Endothelial cell of umbilical vein (primary cell): Measurements from ENCODE around the gene HOXC9. TPM values are rescaled to one million over a fixed set of nuclear protein-coding genes. Genes with fewer than 3 reads are reported as not detected.

Experiments used
- BruUV-seq: library from RNA; stranded (reverse); fragments of 400-500 nt; replicated peaks from 2 replicates; lab custom pipeline; 2021; lab: Mats Ljungman, UMichigan
- CTCF ChIA-PET: fragments of 300-600, 350-600 bp; sonication (Branson Sonifier 250); formaldehyde crosslinking; loops from one replicate; lab custom pipeline; 2021; ENCODE audit warnings: antibody characterized with exemption, inconsistent platforms; lab: Charles Lee
- POLR2A ChIA-PET: fragments of 300-600, 350-600 bp; sonication (Branson Sonifier 250); formaldehyde crosslinking; loops from one replicate; lab custom pipeline; 2021; ENCODE audit warnings: antibody characterized with exemption, inconsistent platforms; lab: Charles Lee
- DNase-seq: peaks from one replicate; pipeline ENCODE4 v3.0.0-alpha.2; 2011; ENCODE audit warnings: low read depth, low spot score
- FAIRE-seq: peaks from 2 replicates; lab custom pipeline; 2011; peaks lifted over from hg19 to GRCh38; lab: Jason Lieb, UNC
- H2AFZ ChIP-seq: 2 replicates; pipeline ENCODE4 v1.6.0; 2012; ENCODE audit warnings: low read depth, low read length, control low read depth, inconsistent platforms
- H3K27ac ChIP-seq: 2 replicates; pipeline ENCODE4 v1.5.1; 2011; ENCODE audit warnings: low read depth, mild to moderate bottlenecking, control low read depth, low read length, moderate library complexity; ENCODE audit not compliant: insufficient read depth
- H3K27me3 ChIP-seq, 2 experiments: 2 replicates each; pipeline versions ENCODE4 v1.6.0 to v1.6.1; 2011; ENCODE audit warnings: low read length in 2 of 2, mixed read lengths in 1 of 2; ENCODE audit not compliant: control insufficient read depth in 2 of 2, insufficient read depth in 2 of 2
- H3K36me3 ChIP-seq, 2 experiments: 2 replicates in 1 of 2; 3 replicates in 1 of 2; pipeline ENCODE4 v1.5.1; 2011; ENCODE audit warnings: low read length in 2 of 2, mild to moderate bottlenecking in 1 of 2, moderate library complexity in 1 of 2; ENCODE audit not compliant: control insufficient read depth in 2 of 2, insufficient read depth in 2 of 2; ENCODE audit errors: extremely low read depth in 1 of 2
- H3K4me1 ChIP-seq: 3 replicates; pipeline ENCODE4 v1.5.1; 2011; ENCODE audit warnings: mild to moderate bottlenecking, low read length; ENCODE audit not compliant: control insufficient read depth, insufficient read depth; ENCODE audit errors: extremely low read depth
- H3K4me2 ChIP-seq: 2 replicates; pipeline ENCODE4 v1.6.1; 2011; ENCODE audit warnings: low read length, control low read depth, mixed read lengths; ENCODE audit not compliant: insufficient read depth
- H3K4me3 ChIP-seq, 3 experiments: fragments of 200-600 bp in 1 of 3; sonication (generic), shearing (Covaris generic) in 1 of 3; replicated peaks in 1 of 3; 2 replicates each; pipeline ENCODE4 v1.5.1; 2011 to 2016; ENCODE audit warnings: control low read depth in 3 of 3, low read length in 3 of 3, mild to moderate bottlenecking in 2 of 3, inconsistent platforms in 1 of 3, low read depth in 1 of 3, moderate library complexity in 1 of 3; ENCODE audit not compliant: insufficient read depth in 1 of 3
- H3K79me2 ChIP-seq: 2 replicates; pipeline ENCODE4 v1.6.0; 2012; ENCODE audit warnings: low read length, inconsistent platforms; ENCODE audit not compliant: control insufficient read depth, insufficient read depth
- H3K9ac ChIP-seq: replicated peaks from 2 replicates; pipeline ENCODE3; 2011; ENCODE audit warnings: low read length, control low read depth; ENCODE audit not compliant: insufficient read depth; ENCODE audit errors: extremely low read depth
- H3K9me1 ChIP-seq: replicated peaks from 3 replicates; pipeline ENCODE4 v1.6.0; 2011; ENCODE audit warnings: mild to moderate bottlenecking, low read length; ENCODE audit not compliant: control insufficient read depth, insufficient read depth; ENCODE audit errors: extremely low read depth
- H3K9me3 ChIP-seq: replicated peaks from 2 replicates; pipeline ENCODE4 v1.5.1; 2012; ENCODE audit warnings: low read length, inconsistent platforms; ENCODE audit not compliant: control insufficient read depth, insufficient read depth
- H4K20me1 ChIP-seq: replicated peaks from 2 replicates; pipeline ENCODE3; 2011; ENCODE audit warnings: mild to moderate bottlenecking, low read length; ENCODE audit not compliant: control insufficient read depth, insufficient read depth; ENCODE audit errors: extremely low read depth
- EZH2 ChIP-seq: IDR thresholded peaks from 2 replicates; pipeline ENCODE4 v1.6.1; 2012; ENCODE audit warnings: borderline replicate concordance, low read depth, mild to moderate bottlenecking, moderate library complexity, low read length, inconsistent platforms; ENCODE audit not compliant: severe bottlenecking
- FOS ChIP-seq: IDR thresholded peaks from 2 replicates; pipeline ENCODE4 v1.6.1; 2011; ENCODE audit warnings: mild to moderate bottlenecking, low read length, moderate library complexity, borderline replicate concordance; ENCODE audit not compliant: insufficient read depth
- GATA2 ChIP-seq: IDR thresholded peaks from 2 replicates; pipeline ENCODE4 v1.7.0; 2011; ENCODE audit warnings: low read depth, mild to moderate bottlenecking, moderate library complexity, mixed read lengths, low read length; ENCODE audit not compliant: insufficient read length, insufficient read depth
- JUN ChIP-seq: IDR thresholded peaks from 2 replicates; pipeline ENCODE4 v1.6.1; 2011; ENCODE audit warnings: borderline replicate concordance, low read depth; ENCODE audit not compliant: insufficient read length, insufficient read depth
- MAX ChIP-seq: IDR thresholded peaks from 2 replicates; pipeline ENCODE4 v1.6.1; 2011; ENCODE audit not compliant: insufficient read depth, insufficient read length
- MYC ChIP-seq: IDR thresholded peaks from one replicate; pipeline ENCODE4 v1.6.1; 2011; ENCODE audit warnings: mild to moderate bottlenecking, low read depth, low read length
- POLR2A ChIP-seq: IDR thresholded peaks from 2 replicates; pipeline ENCODE4 v1.6.1; 2012; ENCODE audit warnings: low read depth, mild to moderate bottlenecking, control low read depth, low read length
- POLR2AphosphoS5 ChIP-seq: IDR thresholded peaks from 2 replicates; pipeline ENCODE4 v1.6.1; 2012; ENCODE audit warnings: low read depth, mild to moderate bottlenecking, control low read depth, low read length, moderate library complexity; ENCODE audit not compliant: insufficient read depth
- dilution Hi-C: fragments of 300-500 bp; cut with MboI; formaldehyde crosslinking; loops from one replicate; pipeline ENCODE4 v1.15.0; 2019; ENCODE audit warnings: low sequenced_read_pairs; ENCODE audit not compliant: extremely low pct_ligation_motif_present
- intact Hi-C: fragments of 100-400 bp; cut with micrococcal nuclease; formaldehyde crosslinking; loops from one replicate; pipeline ENCODE4 v1.10.0; 2022
- polyA plus RNA-seq, 4 experiments: library from polyadenylated mRNA; depleted of rRNA in 3 of 4; stranded (reverse) in 3 of 4; unstranded in 1 of 4; fragments of >200 nt; gene quantifications; 2 replicates each; pipeline versions ENCODE4 v1.2.1 to v1.2.3, GENCODE V29; 2011 to 2012; ENCODE audit warnings: missing spikeins in 1 of 4
- total RNA-seq: library from RNA; stranded (reverse); gene quantifications from 2 replicates; pipeline ENCODE4 v1.2.3, GENCODE V29; 2021
- TF ChIP-seq, protein P1 (sequence below), 2 donors: IDR thresholded peaks; 1 replicate in 1 of 2; 2 replicates in 1 of 2; pipeline ENCODE4 v1.5.1; 2011; ENCODE audit warnings: low read length in 2 of 2, mild to moderate bottlenecking in 2 of 2, moderate library complexity in 2 of 2, control low read depth in 1 of 2, inconsistent platforms in 1 of 2, low read depth in 1 of 2; ENCODE audit not compliant: insufficient read depth in 1 of 2; ENCODE audit errors: extremely low read depth in 1 of 2

HOXC9 gene
- total and polyA plus RNA-seq, 2 donors (not counting 3 experiments of a cell fraction or from before 2014, with no cell fraction given), result 0.40 to 0.58 TPM

GRCh38 chr12:54039417-54040147, 39.6 kb downstream of the HOXC9 start:
- POLR2A ChIA-PET, result no interaction called here
- no peak for FAIRE-seq
- Histone ChIP-seq H3K27me3 (peaks cover 73 to 80% of the 10 kb centered on the region in 2 experiments), H3K9me1 (no peaks in the 10 kb centered on the region), H3K4me3 (no peak overlapping the region), H3K9ac (no peak overlapping the region), H3K4me1 (no peaks in the 10 kb centered on the region), H3K4me2 (no peak overlapping the region), H2AFZ (no peak overlapping the region), H4K20me1 (no peaks in the 10 kb centered on the region), H3K27ac (no peak overlapping the region), H3K36me3 (no peaks in the 10 kb centered on the region), H3K9me3 (no peaks in the 10 kb centered on the region), H3K79me2 (no peaks in the 10 kb centered on the region)
- CTCF ChIA-PET, result no interaction called here
- BruUV-seq, result no TSS peak
- intact Hi-C loops, result no loop called here
- dilution Hi-C loops, result no loop called here
- no peak for DNase-seq
- TF ChIP-seq, protein P1, sequence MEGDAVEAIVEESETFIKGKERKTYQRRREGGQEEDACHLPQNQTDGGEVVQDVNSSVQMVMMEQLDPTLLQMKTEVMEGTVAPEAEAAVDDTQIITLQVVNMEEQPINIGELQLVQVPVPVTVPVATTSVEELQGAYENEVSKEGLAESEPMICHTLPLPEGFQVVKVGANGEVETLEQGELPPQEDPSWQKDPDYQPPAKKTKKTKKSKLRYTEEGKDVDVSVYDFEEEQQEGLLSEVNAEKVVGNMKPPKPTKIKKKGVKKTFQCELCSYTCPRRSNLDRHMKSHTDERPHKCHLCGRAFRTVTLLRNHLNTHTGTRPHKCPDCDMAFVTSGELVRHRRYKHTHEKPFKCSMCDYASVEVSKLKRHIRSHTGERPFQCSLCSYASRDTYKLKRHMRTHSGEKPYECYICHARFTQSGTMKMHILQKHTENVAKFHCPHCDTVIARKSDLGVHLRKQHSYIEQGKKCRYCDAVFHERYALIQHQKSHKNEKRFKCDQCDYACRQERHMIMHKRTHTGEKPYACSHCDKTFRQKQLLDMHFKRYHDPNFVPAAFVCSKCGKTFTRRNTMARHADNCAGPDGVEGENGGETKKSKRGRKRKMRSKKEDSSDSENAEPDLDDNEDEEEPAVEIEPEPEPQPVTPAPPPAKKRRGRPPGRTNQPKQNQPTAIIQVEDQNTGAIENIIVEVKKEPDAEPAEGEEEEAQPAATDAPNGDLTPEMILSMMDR (IDR thresholded peaks at IDR 0.05; ENCODE audit: extremely low read depth in 1 of 2, insufficient read depth in 1 of 2, low read depth in 1 of 2, low read length in 2 of 2), result no peak
- no peak for TF ChIP-seq POLR2A
- TF ChIP-seq EZH2, result peak; percentile 21

- Histone ChIP-seq H2AFZ (no peak overlapping the region), H3K79me2 (no peaks in the 10 kb centered on the region), H3K9ac (no peak overlapping the region), H4K20me1 (no peaks in the 10 kb centered on the region), H3K9me1 (no peaks in the 10 kb centered on the region), H3K36me3 (no peaks in the 10 kb centered on the region), H3K4me3 (no peak overlapping the region), H3K27me3 (peaks cover 72 to 79% of the 10 kb centered on the region in 2 experiments), H3K4me2 (no peak overlapping the region), H3K4me1 (no peaks in the 10 kb centered on the region), H3K9me3 (no peaks in the 10 kb centered on the region), H3K27ac (no peak overlapping the region)
- dilution Hi-C loops (no loop called here), intact Hi-C loops (no loop called here)
- ChIA-PET CTCF (interaction anchor here (1.7 kb wide), 1 partner anchor 8 kb away, joined by 19 read pairs; the partner anchor contains the start of gene HOXC5), POLR2A (no interaction called here)
- no TSS peak for BruUV-seq
- no peak for FAIRE-seq
- TF ChIP-seq MYC, result no peak
- no peak for TF ChIP-seq POLR2AphosphoS5
- no peak for TF ChIP-seq FOS
- TF ChIP-seq EZH2, result no peak
- TF ChIP-seq, protein P1 (IDR thresholded peaks at IDR 0.05; ENCODE audit: extremely low read depth in 1 of 2, insufficient read depth in 1 of 2, low read depth in 1 of 2, low read length in 2 of 2), result no peak
- TF ChIP-seq POLR2A, result no peak
- TF ChIP-seq JUN, result no peak
- no peak for TF ChIP-seq GATA2
- TF ChIP-seq MAX, result no peak
- no peak for DNase-seq
Measured at GRCh38 chr12:54040148-54040494, 40.2 kb downstream of the HOXC9 start.
